Measurements from ENCODE around the gene SCAMP2.

SCAMP2 gene

GRCh38 chr15:74857671-74858368 is 15.3 kb downstream of the SCAMP2 start:
- DNase-seq = no peak

GRCh38 chr15:74857082-74857655 is 16.0 kb downstream of the SCAMP2 start:
- no peak for DNase-seq

DNA sequence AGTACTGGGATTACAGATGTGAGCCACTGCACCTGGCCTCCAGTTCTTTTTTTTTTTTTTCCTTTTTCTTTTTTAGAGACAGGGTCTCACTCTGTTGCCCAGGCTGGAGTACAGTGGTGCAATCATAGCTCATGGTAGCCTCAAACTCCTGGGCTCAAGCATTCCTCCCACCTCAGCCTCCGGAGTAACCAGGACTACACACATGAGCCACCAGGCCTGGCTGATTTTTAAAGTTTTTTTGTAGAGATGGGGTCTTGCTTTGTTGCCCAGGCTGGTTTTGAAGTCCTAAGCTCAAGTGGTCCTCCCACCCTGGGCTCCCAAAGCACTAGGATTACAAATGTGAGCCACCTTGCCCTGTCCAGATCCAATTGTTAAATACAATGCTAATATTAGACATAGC is 16.6 kb downstream of the SCAMP2 start:
- no peak for DNase-seq

- no peak for DNase-seq
Measured at GRCh38 chr15:74855857-74856256, 17.3 kb downstream of the SCAMP2 start.

GRCh38 chr15:74854453-74855022 is 18.6 kb downstream of the SCAMP2 start:
- no peak for DNase-seq

- no peak for DNase-seq
Measured at GRCh38 chr15:74851960-74852359, 21.2 kb downstream of the SCAMP2 start.

GRCh38 chr15:74850393-74850792 is 22.8 kb downstream of the SCAMP2 start:
- no peak for DNase-seq

DNA sequence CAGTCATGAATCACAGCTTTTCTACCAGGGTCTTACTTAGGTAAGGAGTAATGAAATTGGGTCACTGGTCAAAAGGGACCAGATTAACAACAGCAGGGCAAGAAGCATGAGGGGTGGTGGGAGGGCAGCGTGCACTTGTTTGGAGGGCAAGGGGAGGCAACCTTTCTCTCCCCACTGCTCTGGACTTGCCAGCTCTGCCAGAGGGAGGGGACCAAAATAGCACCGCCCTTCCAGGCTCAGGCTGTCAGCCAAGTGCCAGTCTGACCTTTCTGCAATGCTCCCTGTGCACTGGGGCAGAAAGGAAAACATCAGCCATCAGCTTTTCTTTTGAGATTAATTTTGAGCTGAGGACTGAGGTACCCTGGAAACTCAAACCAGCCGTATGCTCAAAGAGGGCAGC is 25.7 kb downstream of the SCAMP2 start:
- DNase-seq = no peak

DNA sequence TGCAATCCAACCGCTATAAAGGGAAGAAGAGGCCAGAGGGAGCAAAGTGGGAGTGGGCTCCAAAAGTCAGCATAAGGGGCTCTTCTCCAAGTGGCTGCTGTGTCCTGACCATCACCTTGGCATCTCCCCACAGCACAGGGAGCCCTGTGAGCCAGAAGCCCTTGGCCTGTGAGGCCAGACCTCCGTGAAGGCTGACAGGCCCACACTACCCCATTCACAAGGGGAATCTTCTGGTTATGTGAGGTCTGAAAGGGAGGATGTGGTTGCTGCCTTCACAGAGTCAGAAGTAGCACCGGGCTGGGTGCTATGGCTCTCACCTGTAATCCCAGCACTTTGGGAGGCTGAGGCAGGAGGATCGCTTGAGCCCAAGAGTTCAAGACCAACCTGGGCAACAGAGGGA is 27.6 kb downstream of the SCAMP2 start:
- peak in 1 of 2 donors; percentile 28 for DNase-seq

DNA sequence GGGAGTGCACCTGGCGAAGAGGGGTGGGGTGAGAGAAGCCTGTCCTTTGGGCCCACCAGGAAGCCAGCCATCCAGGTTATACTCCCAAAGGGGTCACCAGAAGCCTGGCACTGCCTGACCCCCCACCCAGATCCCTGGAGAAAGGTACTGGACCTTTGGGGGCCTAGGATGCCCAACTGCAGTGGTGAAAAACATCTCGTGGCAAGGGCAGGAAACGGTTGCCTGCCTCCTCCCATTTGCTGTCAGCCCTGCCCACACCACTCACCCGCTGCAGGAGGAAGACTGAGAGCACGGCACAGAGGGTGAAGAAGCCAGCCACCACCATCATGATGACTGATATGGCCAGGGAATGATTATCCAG is 28.0 kb downstream of the SCAMP2 start:
- DNase-seq = peak; percentile 35 to 52

DNA sequence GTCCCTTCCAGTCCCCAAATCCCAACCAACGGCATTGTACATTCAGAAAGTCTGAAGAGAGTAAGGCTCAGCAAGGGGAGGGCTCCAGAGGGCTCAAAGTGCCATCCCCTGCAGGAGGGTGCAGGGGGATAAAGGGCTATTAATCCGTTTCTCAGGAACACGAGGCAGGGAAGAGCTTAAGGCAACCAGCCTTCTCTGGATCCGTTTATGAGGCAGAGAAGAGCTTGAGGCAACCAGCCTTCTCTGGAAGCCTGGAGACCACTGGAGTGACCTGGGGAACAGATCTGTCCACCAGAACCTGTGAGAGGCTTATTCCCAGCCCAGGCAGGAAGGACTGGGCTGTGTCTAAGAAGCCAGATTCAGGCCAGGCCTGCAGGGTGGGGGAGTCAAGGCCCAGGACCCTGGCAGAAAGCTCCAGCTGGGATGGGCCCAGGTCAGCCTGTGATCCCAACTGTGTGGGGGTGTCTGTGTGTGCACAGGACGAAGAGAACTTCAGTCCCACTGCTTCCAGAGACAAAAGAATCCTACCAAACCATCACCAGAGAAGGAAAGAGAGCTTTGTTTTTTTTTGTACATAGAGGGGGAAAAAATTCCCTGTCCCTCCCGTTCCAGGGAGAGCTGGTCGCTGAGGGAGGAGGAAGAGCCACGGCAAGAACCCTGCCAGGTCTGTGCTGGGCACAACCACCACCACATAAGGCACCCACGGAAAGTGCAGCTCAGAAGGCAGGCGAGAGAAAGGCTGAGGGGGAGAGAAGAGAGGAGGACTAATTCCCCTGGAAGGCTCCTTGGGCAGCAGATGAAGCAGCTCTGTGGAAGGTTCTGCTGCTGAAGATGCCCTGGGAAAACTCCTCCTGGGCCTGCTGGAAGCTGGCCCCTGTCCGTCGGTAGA is 28.6 kb downstream of the SCAMP2 start:
- DNase-seq = peak in 1 of 2 donors; percentile 11

DNA sequence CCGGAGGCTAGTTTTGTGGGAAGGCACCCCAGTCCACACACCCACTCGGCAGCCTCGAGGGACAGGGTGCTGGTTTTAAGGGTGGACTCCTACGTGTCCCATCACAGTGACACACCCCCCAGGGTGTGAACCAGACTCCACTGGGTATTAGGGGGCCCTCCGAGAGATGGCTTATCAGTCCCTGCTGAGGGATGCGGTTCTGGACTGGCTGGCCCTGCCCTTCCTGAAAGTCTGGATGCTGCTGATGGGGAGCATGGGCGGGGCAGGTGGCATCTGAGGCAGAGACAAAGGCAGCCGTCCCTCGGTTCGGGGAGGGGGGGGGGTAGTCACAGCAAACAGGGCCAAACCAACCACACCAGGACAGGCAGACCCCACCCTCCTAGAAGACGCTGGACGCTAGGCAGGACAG is 29.3 kb downstream of the SCAMP2 start:
- no peak for DNase-seq

DNA sequence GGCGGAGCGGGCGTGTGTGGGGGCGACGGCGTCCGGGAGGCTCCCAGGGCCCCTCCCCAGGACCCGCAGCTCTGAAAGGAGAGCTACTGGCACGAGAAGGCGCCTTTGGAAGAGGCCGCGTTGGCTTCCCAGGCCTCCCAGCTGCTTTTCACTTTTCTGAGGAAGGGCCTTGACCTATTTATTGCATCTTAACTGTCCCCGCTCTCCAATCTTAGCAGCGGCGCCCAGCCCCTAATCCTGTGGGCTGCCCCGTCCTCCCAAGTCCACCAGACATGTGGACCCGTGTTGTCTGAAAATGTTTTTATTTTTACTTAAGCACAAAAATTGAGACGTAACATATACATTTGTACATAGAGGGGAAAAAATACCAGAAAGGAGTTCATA is 29.7 kb downstream of the SCAMP2 start:
- DNase-seq = no peak

DNA sequence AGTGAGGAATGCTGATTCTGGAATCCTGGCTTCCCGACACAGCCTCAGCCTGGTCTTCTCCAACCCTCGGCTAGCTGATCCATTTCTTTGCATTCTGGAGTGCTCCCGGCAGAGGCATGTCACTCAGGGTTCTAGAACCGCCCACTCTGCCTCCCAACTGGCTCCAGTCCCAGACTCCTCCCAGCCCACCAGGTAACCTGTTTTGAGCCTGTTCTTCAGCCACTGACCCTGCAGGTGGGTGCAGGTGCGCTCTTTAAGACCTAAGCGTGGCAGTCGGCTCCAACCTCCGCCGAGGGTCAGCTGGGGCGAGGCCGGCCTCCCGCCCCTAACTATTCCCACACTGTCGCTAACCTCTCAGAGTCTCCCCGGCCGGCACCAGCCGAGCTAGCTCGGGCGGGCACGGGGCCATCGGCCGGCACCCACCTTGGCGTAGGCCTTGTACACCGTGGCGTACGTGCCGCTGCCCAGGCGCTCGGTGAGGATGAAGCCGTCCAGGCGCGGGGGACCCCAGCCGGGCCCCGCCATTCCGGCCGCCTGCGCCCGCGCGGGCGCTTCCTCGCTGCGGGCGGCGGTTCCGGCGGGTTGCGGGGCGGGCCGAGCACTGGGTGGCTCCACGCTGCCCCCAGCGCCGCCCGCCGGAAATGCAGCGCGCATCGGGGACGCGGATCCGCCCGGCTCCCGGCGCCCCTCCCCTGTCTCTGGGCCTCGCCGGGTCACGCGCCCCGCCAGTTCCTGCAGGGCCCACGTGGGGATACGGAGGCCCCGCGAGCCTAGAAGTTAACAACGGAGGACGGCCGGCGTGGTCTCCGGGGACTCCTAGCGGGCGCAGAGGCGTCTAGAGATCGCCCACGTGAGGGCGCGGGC is 30.4 kb downstream of the SCAMP2 start, which contains the start of gene ULK3:
Gene ULK3, minus strand, starts transcription at position 576 of the 864 bp plus-strand sequence. Its CDS starts 51 bp downstream, at position 525.
- DNase-seq = peak; percentile 92 to 93

DNA sequence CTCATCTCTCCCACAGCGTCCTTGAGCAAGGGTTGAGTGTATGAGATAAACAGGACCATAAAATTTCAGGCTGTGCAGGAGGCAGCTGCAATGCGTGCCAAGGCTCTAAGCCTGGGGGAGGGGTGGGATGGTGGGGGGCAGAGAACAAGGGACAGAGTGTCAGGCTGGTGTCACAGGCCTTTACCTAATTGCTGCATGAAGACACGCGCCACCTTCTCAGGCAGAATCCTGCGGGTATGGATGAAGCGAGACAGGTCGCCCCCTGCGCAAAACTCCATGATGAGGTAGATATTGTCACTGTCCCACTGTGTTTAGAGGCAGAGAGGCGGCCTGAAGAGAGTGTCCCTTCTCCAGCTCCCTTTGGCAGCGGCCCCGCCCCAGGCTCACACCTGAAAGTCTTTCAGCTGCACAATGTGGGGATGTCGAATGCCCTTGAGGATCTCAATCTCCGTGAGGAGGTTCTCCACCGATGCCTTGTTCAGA is 31.2 kb downstream of the SCAMP2 start:
- no peak for DNase-seq

- no peak for DNase-seq
Measured at GRCh38 chr15:74840851-74841775, 32.1 kb downstream of the SCAMP2 start.

- DNase-seq = no peak
Measured at GRCh38 chr15:74839526-74840395, 33.4 kb downstream of the SCAMP2 start.

GRCh38 chr15:74838746-74839525 is 34.2 kb downstream of the SCAMP2 start:
- no peak for DNase-seq

DNA sequence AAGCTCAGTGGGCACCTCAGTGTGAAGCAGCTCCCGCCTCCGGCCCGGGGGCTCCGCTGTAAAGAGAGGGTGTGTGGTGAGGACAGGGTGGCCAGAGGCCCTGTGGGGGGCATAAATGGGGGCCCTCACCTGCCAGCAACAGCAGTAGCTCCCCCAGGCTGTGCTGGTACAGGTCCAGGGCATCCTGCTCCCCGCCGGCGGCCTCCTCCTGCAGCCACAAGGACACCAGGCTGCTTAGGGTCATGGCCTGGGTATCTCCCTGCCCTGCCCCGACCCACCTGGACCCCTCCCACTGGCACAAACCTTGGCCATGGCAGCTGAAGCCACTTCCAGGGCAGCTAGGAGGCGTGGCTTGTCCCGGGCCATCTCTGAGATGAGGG is 35.0 kb downstream of the SCAMP2 start:
- DNase-seq = no peak

All from CD4-positive, alpha-beta T cell treated with Interleukin-1 beta for 1 hour (primary cell).